Suprapubic skin (tissue), 4 donors: Measurements from ENCODE around the gene SPTB. TPM values are rescaled to one million over a fixed set of nuclear protein-coding genes. Genes with fewer than 3 reads are reported as not detected.

Experiments
- DNase-seq, 2 donors: peaks; one replicate each; pipeline ENCODE4 v3.0.0-alpha.2; 2019; ENCODE audit warnings: low spot score in 2 of 2
- H3K27ac ChIP-seq: fragments of 200-600 bp; sonication (generic); one replicate; pipeline ENCODE4 v1.5.1; 2019
- H3K27me3 ChIP-seq: fragments of 200-600 bp; sonication (generic); one replicate; pipeline ENCODE4 v1.5.1; 2019
- H3K36me3 ChIP-seq: fragments of 200-600 bp; sonication (generic); one replicate; pipeline ENCODE4 v1.5.1; 2019
- H3K4me1 ChIP-seq: fragments of 200-600 bp; sonication (generic); one replicate; pipeline ENCODE4 v1.5.1; 2019
- H3K4me3 ChIP-seq: fragments of 200-600 bp; sonication (generic); one replicate; pipeline ENCODE4 v1.5.1; 2019; ENCODE audit warnings: mild to moderate bottlenecking
- H3K9me3 ChIP-seq: fragments of 200-600 bp; sonication (generic); one replicate; pipeline ENCODE4 v1.5.1; 2019
- CTCF ChIP-seq, 2 donors: fragments of 200-600 bp in 1 of 2; fragments of 450-650 bp in 1 of 2; sonication (generic) in 1 of 2; IDR thresholded peaks; one replicate each; pipeline ENCODE4 v1.5.1; 2016 to 2019; ENCODE audit warnings: antibody characterized with exemption in 2 of 2, mild to moderate bottlenecking in 1 of 2, moderate library complexity in 1 of 2
- EP300 ChIP-seq: sonication (generic); formaldehyde crosslinking; IDR thresholded peaks from one replicate; pipeline ENCODE4 v1.6.1; 2017; ENCODE audit warnings: antibody characterized with exemption
- POLR2A ChIP-seq, 2 donors: fragments of 450-650 bp; IDR thresholded peaks; one replicate each; pipeline ENCODE4 v1.6.1; 2017; ENCODE audit warnings: antibody characterized with exemption in 2 of 2, mild to moderate bottlenecking in 2 of 2, moderate library complexity in 2 of 2
- POLR2AphosphoS5 ChIP-seq, 3 donors: sonication (generic); formaldehyde crosslinking; IDR thresholded peaks; one replicate each; pipeline ENCODE4 v1.6.1; 2017; ENCODE audit warnings: antibody characterized with exemption in 3 of 3
- WGBS: methylation state at CpG from one replicate; pipeline ENCODE4 v1.1.5; 2018; 5-methylcytosine and 5-hydroxymethylcytosine counted together
- total RNA-seq, 4 donors: library from RNA; depleted of rRNA; stranded (reverse); fragments of >200 nt; gene quantifications; one replicate each; pipeline ENCODE4 v1.1.0, GENCODE V29; 2016

SPTB gene
- total RNA-seq, 4 donors from 2014 or later, result 0.44 to 2.4 (median 0.54) TPM

DNA sequence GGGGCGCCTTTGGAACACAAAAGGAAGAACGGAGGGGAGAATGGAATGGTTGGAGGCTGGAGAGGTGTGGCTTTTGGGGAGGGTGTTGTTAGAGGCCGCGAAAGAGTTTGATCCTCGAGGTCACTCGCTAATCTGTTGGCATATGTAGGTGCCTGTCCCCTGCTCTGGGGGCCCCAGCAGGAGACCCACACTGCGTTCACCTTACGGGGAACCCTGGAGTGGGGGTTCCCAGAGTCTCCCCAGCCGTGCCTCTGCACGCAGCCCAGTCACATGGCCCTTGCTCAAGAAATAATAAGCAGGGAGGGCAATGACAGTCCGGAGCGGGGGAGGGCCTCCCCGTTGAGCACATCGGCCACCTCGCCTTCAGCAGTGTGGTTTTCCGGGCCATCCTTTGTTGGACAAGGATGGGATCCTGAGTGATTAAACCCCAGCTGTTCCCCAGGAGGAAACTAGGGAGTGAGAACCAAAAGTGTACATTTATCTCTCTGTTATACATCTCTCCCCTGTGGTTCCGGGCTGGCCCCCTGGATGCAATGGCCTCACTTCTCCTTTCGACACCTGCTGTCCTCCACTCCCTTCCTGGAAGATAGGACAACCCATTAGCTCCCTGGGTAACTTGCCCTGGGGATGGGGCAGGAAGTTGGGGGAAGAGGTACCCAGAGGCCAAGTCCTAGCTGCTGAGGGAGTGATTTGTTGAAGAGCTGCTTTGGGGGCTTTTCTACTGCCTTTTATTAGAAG lies 174.2 kb downstream of the SPTB start:
- Histone ChIP-seq H3K27ac (peak overlapping the region; percentile 93), H3K9me3 (no peaks in the 10 kb centered on the region), H3K4me3 (peak overlapping the region; percentile 81), H3K27me3 (no peaks in the 10 kb centered on the region), H3K36me3 (no peaks in the 10 kb centered on the region), H3K4me1 (peaks cover 76% of the 10 kb centered on the region)
- 9% methylated on average over 18 of the region's 18 CpGs for WGBS
- DNase-seq, result peak; percentile 75 to 77
- TF ChIP-seq CTCF (IDR thresholded peaks at IDR 0.05) (no peak), POLR2AphosphoS5 (IDR thresholded peaks at IDR 0.05) (no peak), EP300 (no peak), POLR2A (IDR thresholded peaks at IDR 0.05) (no peak)

DNA sequence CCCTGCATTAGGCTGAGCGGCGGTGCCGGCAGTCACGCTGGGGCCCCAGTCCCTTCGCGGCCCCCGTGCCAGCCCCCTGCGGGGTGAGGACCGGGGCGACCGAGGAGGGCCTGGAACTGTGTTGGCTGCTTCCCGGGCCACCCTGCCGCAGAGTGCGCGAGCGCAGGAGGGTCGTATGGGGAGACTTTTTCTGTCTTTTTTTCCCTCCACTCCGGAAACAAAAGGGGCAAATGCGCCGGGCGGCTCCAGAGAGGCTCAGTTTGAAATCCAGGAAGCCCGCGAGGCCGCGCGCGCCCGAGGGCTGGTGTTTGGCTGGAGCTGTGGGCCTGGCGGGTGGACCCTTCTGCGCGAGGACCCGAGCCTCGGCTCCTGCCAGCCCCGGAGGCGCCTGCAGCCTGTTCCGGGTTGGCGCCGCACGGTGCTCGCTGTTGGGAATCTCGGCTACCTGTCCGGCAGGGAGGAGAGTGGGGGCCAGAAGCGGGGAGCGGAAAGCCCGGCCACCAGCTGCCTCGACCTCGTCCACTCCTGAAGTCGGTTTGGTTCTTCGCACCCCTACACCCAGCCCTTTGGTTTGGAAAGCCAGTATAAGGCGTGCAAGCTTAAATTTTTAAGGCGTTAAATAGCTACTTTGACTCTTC lies 174.8 kb downstream of the SPTB start:
- TF ChIP-seq EP300 (no peak), POLR2AphosphoS5 (IDR thresholded peaks at IDR 0.05) (no peak), POLR2A (IDR thresholded peaks at IDR 0.05) (no peak), CTCF (IDR thresholded peaks at IDR 0.05) (no peak)
- H3K9me3 ChIP-seq, result no peaks in the 10 kb centered on the region
- H3K27me3 ChIP-seq, result no peaks in the 10 kb centered on the region
- no peaks in the 10 kb centered on the region for H3K36me3 ChIP-seq
- 6% methylated on average over 16 of the region's 51 CpGs for WGBS
- H3K4me3 ChIP-seq, result peak overlapping the region; percentile 81
- peaks cover 70% of the 10 kb centered on the region for H3K4me1 ChIP-seq
- H3K27ac ChIP-seq, result peak overlapping the region; percentile 93
- peak; percentile 76 to 83 for DNase-seq

DNA sequence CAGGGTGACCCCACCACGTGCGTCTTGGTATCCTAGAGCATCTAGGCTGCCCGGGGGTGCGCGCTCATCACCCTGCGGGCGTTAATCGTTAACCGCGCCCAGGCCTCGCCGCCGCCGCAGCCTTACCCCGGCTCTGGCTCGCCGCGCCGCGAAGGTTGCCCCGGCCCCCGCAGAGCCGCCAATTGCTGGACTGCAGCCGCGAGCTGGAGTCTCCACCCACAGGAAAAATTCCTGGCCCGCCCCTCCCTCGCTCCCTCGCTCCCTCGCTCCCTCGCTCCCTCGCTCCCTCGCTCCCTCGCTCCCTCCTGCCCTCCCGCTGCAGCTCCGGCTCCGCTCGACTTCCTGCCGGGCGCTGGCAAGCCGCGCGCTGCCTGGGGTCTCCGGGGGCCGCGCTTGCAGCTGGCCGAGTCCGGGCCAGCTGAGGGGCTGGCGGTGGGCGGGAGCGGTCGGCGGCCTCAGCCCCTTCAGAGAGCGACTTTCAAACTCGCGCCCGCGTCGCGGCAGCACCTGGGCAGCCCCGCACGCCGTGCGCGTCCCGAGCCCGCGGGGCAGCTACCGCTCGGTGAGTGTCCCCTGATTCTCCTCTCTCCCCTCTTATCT lies 175.5 kb downstream of the SPTB start, which contains the start of gene PLEKHG3:
TSS of gene PLEKHG3 (plus strand) at position 282 of the 600 bp plus-strand sequence. CDS start 23,208 bp downstream, outside the sequence.
- H3K4me1 ChIP-seq, result peaks cover 65% of the 10 kb centered on the region
- H3K27ac ChIP-seq, result peak within 1 kb of the TSS; percentile 93
- peak within 1 kb of the TSS; percentile 81 for H3K4me3 ChIP-seq
- WGBS, result 0% methylated on average over 52 of the region's 69 CpGs
- peak; percentile 83 to 90 for DNase-seq
- no peaks in the 10 kb centered on the region for H3K27me3 ChIP-seq
- H3K9me3 ChIP-seq, result no peaks in the 10 kb centered on the region
- peak in 2 of 3 donors; percentile 25 to 36 for TF ChIP-seq POLR2AphosphoS5 (IDR thresholded peaks at IDR 0.05)
- TF ChIP-seq EP300, result no peak
- TF ChIP-seq POLR2A (IDR thresholded peaks at IDR 0.05), result peak in 1 of 2 donors; percentile 28
- no peak for TF ChIP-seq CTCF (IDR thresholded peaks at IDR 0.05)
- no peaks in the 10 kb centered on the region for H3K36me3 ChIP-seq

GRCh38 chr14:64703395-64704142 lies 176.1 kb downstream of the SPTB start:
- DNase-seq, result no peak
- 15% methylated on average over 26 of the region's 26 CpGs for WGBS
- Histone ChIP-seq H3K4me3 (peak overlapping the region; percentile 81), H3K9me3 (no peaks in the 10 kb centered on the region), H3K27ac (peak overlapping the region; percentile 93), H3K36me3 (no peaks in the 10 kb centered on the region), H3K4me1 (peaks cover 65% of the 10 kb centered on the region), H3K27me3 (no peaks in the 10 kb centered on the region)
- TF ChIP-seq POLR2A (IDR thresholded peaks at IDR 0.05), result no peak
- TF ChIP-seq EP300, result no peak
- no peak for TF ChIP-seq POLR2AphosphoS5 (IDR thresholded peaks at IDR 0.05)
- TF ChIP-seq CTCF (IDR thresholded peaks at IDR 0.05), result no peak
